Occipital lobe (tissue), 3 donors: ENCODE data around the gene APP. TPM values are rescaled to one million over a fixed set of nuclear protein-coding genes. Genes with fewer than 3 reads are reported as not detected.

Experiments
- DNase-seq: peaks from one replicate; lab custom pipeline; 2025; lab: John Stamatoyannopoulos, UW
- small RNA-seq: library from RNA; depleted of rRNA; stranded (forward); fragments of <200 nt; gene quantifications from one replicate; pipeline ENCODE3, GENCODE V24; 2014
- total RNA-seq: library from RNA; depleted of rRNA; stranded (reverse); fragments of >200 nt; gene quantifications from one replicate; pipeline ENCODE4 v1.2.3, GENCODE V29; 2014

APP gene
- total RNA-seq, 1 donor from 2014 or later: 354 TPM

DNA sequence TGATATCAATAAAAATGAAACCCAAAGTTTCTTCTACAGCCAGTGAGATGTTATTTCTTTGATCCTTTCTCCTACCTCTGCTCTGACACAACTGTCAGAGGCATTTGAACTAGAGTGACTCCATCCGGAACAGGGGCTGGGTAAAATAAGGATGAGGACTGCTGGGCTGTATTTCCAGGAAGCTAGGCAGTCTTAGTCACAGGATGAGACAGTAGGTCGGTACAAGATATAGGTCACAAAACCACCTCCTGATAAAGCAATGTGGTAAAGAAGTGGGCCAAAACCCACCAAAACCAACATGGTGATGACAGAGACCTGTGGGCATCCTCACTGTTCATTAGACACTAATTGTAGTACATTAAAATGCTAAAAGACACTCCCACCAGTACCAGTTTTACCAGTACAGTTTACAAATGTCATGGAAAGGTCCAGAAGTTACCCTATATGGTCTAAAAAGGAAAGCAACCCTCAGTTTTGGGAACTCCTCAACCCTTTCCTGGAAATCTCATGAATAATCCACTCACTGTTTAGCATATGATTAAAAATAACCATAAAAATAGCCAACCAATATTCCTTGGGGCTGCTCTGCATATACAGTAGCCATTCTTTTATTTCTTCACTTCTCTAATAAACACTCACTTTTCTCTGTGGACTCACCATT is 339.1 kb downstream of the APP start:
- no peak for DNase-seq

Small RNAs within 50 kb of the gene (small RNA-seq; reads per million reads assigned to genes)
- gene RNU6-123P (not detected), gene RNU6-926P (not detected)
